Parietal lobe (tissue), 2 donors: ENCODE data around the gene EPB41. TPM values are rescaled to one million over a fixed set of nuclear protein-coding genes. Genes with fewer than 3 reads are reported as not detected.

Source experiments
- small RNA-seq: library from RNA; depleted of rRNA; stranded (forward); fragments of <200 nt; gene quantifications from one replicate; pipeline ENCODE3, GENCODE V24; 2014; ENCODE audit warnings: low replicate concordance
- total RNA-seq: library from RNA; depleted of rRNA; stranded (reverse); fragments of >200 nt; gene quantifications from one replicate; pipeline ENCODE4 v1.2.3, GENCODE V29; 2014

EPB41 gene
- 78.3 TPM for total RNA-seq

GRCh38 chr1:28914228-28915030, at the start of gene EPB41:
Gene EPB41, plus strand, starts transcription at chr1:28914569. Its CDS starts 72,869 bp downstream, at chr1:28987438.

DNA sequence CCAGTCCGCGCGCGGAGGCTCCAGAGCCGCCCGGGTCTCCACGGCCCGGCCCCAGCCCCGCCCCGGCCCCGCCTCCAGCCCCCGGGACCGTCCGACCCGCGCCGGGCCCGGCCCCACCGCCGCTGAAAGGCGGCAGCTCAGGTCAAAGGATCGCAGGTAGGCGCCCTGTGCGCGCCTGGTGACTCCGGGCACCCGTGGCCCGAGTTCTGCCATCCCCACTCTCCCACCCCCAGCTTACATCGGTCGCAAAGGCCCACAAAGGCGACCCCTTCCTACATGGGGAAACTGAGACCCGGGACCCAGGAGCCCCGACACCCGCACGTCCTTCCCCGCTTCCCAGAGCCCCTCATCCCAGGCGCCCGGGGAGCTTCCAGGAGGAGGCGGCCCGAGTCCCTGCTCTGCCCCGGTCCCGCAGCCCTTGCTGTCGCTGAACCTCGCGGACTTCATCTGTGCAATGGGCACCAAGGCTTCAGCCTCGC, 209.6 kb downstream of the EPB41 start, which contains the start of gene TMEM200B:
TMEM200B (minus strand) TSS at position 17 of the 479 bp plus-strand sequence. CDS start 2,075 bp downstream, outside the sequence.

Small RNAs within 50 kb of the gene (small RNA-seq; reads per million reads assigned to genes)
- gene RF00017 (not detected), gene RF00019 (not detected)

Other genes starting within 250 kb of the EPB41 start
- gene GMEB1, start 245.8 kb upstream of the EPB41 start, total RNA-seq: 15.0 TPM
- 74.2 TPM for gene YTHDF2, start 177.6 kb upstream of the EPB41 start, total RNA-seq
- gene OPRD1, start 102.4 kb upstream of the EPB41 start, total RNA-seq: 0.31 TPM
- 0.63 TPM for gene TMEM200B, start 209.3 kb downstream of the EPB41 start, total RNA-seq